Measurements from ENCODE around the gene GNG7. TPM values are rescaled to one million over a fixed set of nuclear protein-coding genes. Genes with fewer than 3 reads are reported as not detected.

GNG7 gene
- total and polyA plus RNA-seq, 10 of the 15 experiments (the other 5 are each of a cell fraction or from before 2014, with no cell fraction given) = 1.9 to 13.6 (median 6.5) TPM

DNA sequence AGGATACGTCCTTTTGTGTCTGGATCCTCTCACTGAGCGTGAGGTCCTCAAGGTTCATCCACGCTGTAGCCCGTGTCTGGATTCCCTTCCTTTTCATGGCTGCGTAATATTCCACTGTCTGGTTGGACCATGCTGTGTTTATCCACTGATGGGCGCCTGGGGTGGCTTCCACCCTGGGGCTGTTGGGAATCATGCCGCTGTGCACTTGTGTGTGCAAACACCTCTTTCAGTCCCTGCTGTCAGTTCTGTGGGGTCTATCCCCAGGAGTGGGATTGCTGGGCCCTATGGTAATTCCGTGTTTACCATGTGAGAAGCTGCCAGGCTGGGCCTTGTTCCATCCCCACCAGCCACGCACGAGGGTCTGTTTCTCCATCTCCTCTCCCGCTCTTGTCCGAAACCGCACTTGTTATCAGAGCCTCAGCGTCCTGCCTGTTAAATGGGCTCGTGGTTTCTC lies 128.0 kb downstream of the GNG7 start:
- RAD21 ChIA-PET (ENCODE audit: unreplicated experiment) = interaction anchor here (0.6 to 0.7 kb wide), 2 partner anchors 9 to 22 kb away, joined by 3 read pairs; no protein-coding TSS in a partner anchor
- H2AFZ ChIP-seq (ENCODE audit: control insufficient read depth, low read depth, low read length) = no peak overlapping the region
- H3K4me2 ChIP-seq (ENCODE audit: control insufficient read depth, insufficient read depth) = no peak overlapping the region
- TSS peak; percentile 50 for BruUV-seq (replicated peaks)
- in situ Hi-C loops (cut with MboI) (no loop called here), intact Hi-C loops (cut with micrococcal nuclease; ENCODE audit: unreplicated experiment) (no loop called here)
- SMC1A ChIA-PET (ENCODE audit: uncharacterized antibody, unreplicated experiment) = no interaction called here
- WGBS (ENCODE audit: insufficient coverage, insufficient replicate concordance, low lambda C conversion rate, missing lambda C conversion rate) = 71% methylated on average over 15 of the region's 15 CpGs
- H3K79me2 ChIP-seq (ENCODE audit: control insufficient read depth, insufficient read depth, low read length) = no peaks in the 10 kb centered on the region
- ATAC-seq (no peak), FAIRE-seq (no peak), DNase-seq (ENCODE audit: low read depth, low spot score) (no peak)
- H3K27ac ChIP-seq (ENCODE audit: control insufficient read depth, insufficient read depth) = no peak overlapping the region
- no peak overlapping the region for H3K9ac ChIP-seq (ENCODE audit: control insufficient read depth, insufficient read depth, low read length)
- peaks cover 5% of the 10 kb centered on the region; the same call in 1 of the 2 replicates for H3K4me1 ChIP-seq (ENCODE audit: control insufficient read depth, insufficient read depth, low read length)
- H3K27me3 ChIP-seq (replicated peaks in 1 of 2; ENCODE audit: control insufficient read depth in 2 of 2, insufficient read depth in 2 of 2, low read length in 1 of 2) = no peaks in the 10 kb centered on the region
- POLR2A ChIA-PET = interaction anchor here (0.7 to 0.8 kb wide), 2 partner anchors 19 to 1115 kb away, joined by 3 to 4 read pairs; no protein-coding TSS in a partner anchor
- CTCF ChIA-PET = no interaction called here
- H4K20me1 ChIP-seq (ENCODE audit: control insufficient read depth, insufficient read depth) = no peaks in the 10 kb centered on the region
- H3K9me3 ChIP-seq (replicated peaks; ENCODE audit: control insufficient read depth, insufficient read depth, low read length) = no peaks in the 10 kb centered on the region; the same call in 2 of the 3 replicates
- H3K36me3 ChIP-seq (ENCODE audit: control insufficient read depth in 2 of 2, insufficient read depth in 2 of 2, low read length in 1 of 2) = no peaks in the 10 kb centered on the region
- no peak overlapping the region for H3K4me3 ChIP-seq
- no peak for TF ChIP-seq EGR1 (IDR thresholded peaks at IDR 0.05; ENCODE audit: borderline replicate concordance in 1 of 2, low read depth in 2 of 2, low read length in 2 of 2)
- no peak for TF ChIP-seq ZNF384 (IDR thresholded peaks at IDR 0.05; ENCODE audit: borderline replicate concordance, low read depth, low read length)
- TF ChIP-seq, protein P1, sequence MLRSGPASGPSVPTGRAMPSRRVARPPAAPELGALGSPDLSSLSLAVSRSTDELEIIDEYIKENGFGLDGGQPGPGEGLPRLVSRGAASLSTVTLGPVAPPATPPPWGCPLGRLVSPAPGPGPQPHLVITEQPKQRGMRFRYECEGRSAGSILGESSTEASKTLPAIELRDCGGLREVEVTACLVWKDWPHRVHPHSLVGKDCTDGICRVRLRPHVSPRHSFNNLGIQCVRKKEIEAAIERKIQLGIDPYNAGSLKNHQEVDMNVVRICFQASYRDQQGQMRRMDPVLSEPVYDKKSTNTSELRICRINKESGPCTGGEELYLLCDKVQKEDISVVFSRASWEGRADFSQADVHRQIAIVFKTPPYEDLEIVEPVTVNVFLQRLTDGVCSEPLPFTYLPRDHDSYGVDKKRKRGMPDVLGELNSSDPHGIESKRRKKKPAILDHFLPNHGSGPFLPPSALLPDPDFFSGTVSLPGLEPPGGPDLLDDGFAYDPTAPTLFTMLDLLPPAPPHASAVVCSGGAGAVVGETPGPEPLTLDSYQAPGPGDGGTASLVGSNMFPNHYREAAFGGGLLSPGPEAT (IDR thresholded peaks at IDR 0.05; ENCODE audit: low read depth) = no peak
- no peak for TF ChIP-seq PRDM15 (CRISPR knock-in tag; IDR thresholded peaks at IDR 0.05)
- no peak for TF ChIP-seq CREB1 (IDR thresholded peaks at IDR 0.05; ENCODE audit: low read depth)
- no peak for TF ChIP-seq TCF3 (IDR thresholded peaks at IDR 0.05; ENCODE audit: borderline replicate concordance, insufficient read depth, low read depth, low read length)
- TF ChIP-seq E4F1 (IDR thresholded peaks at IDR 0.05; ENCODE audit: borderline replicate concordance, partially characterized antibody) = no peak
- TF ChIP-seq ZZZ3 (IDR thresholded peaks at IDR 0.05; ENCODE audit: control insufficient read depth, insufficient read length, low read depth) = no peak
- no peak for TF ChIP-seq ZNF24 (IDR thresholded peaks at IDR 0.05)
- TF ChIP-seq MYC (IDR thresholded peaks at IDR 0.05; ENCODE audit: insufficient read depth, insufficient read length, insufficient replicate concordance, low read length, severe bottlenecking) = no peak
- TF ChIP-seq IKZF2 (IDR thresholded peaks at IDR 0.05) = no peak
- no peak for TF ChIP-seq RFX5 (IDR thresholded peaks at IDR 0.05; ENCODE audit: low read depth, low read length)
- no peak for TF ChIP-seq MXI1 (IDR thresholded peaks at IDR 0.05; ENCODE audit: low read depth, low read length)
- no peak for TF ChIP-seq POLR2A (IDR thresholded peaks at IDR 0.05; ENCODE audit: low read depth, low read length)
- no peak for TF ChIP-seq STAT3 (IDR thresholded peaks at IDR 0.05; ENCODE audit: low read depth, low read length)
- no peak for TF ChIP-seq PAX8 (IDR thresholded peaks at IDR 0.05)

Measured in GM12878 (cell line).